GM12874 (cell line): ENCODE measurements around the gene OR8D4.

Experiments
- TF ChIP-seq, protein P1 (sequence below): IDR thresholded peaks from 2 replicates; pipeline ENCODE4 v1.5.1; 2011; ENCODE audit warnings: low read depth, mild to moderate bottlenecking, control low read depth, low read length, moderate library complexity; ENCODE audit not compliant: insufficient read depth

OR8D4 gene

DNA sequence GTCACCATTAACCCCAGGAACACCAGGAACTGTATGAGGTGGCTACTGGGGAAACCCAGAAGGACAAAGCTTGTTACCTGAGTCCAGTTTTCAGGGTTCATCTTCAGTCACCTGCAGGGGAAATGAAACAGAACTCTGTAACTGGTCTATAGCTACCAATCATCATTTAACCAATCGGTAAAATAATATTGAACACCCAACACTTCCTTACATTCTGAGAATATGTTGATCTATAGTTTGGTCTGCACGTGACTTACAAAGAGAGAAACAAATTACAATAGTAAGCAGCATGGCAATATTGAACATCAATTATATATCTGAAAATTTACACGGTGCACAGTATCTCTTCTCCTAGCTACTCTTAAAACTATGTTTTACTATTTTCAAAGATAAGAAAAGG is 41.8 kb downstream of the OR8D4 start, which contains the start of gene OR6T1:
Gene OR6T1 (minus strand): TSS at position 101 of the 400 bp plus-strand sequence. CDS start 0 bp downstream, at position 101.
- TF ChIP-seq, protein P1, sequence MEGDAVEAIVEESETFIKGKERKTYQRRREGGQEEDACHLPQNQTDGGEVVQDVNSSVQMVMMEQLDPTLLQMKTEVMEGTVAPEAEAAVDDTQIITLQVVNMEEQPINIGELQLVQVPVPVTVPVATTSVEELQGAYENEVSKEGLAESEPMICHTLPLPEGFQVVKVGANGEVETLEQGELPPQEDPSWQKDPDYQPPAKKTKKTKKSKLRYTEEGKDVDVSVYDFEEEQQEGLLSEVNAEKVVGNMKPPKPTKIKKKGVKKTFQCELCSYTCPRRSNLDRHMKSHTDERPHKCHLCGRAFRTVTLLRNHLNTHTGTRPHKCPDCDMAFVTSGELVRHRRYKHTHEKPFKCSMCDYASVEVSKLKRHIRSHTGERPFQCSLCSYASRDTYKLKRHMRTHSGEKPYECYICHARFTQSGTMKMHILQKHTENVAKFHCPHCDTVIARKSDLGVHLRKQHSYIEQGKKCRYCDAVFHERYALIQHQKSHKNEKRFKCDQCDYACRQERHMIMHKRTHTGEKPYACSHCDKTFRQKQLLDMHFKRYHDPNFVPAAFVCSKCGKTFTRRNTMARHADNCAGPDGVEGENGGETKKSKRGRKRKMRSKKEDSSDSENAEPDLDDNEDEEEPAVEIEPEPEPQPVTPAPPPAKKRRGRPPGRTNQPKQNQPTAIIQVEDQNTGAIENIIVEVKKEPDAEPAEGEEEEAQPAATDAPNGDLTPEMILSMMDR: no peak

DNA sequence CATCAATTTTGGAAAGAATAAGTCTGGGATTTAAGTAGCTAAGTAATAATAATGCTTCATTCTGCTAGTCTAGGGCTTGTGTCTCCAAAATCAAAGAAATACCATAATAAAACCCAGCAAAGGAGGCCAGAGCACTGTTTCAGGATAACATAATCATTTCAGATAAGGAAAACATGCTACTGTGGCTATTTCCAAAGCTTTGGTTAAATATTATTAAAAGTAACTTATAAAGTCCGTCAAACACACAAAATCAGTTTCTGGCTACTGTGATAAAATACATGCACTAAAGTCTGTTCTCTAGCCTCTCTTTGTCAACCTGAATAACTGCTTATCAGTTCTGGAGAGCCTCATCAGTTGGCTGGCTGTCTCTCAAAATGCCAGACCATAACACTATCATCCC is 43.2 kb downstream of the OR8D4 start:
- TF ChIP-seq, protein P1: no peak

DNA sequence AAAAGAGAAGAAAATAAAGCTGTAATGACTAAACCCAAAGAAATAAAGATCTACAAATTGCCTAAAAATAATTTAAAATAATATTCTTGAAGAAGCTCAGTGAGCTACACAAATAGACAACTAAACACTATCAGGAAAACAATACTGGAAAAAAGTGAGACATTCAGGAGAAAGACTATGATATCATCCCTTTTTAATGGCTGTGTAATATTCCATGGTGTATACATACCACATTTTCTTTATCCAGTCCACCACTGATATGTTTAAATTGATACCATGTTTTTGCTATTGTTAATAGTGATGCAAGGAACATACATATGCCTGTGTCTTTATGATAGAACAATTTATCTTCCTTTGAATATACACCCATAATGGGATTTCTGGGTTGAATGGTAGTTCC is 54.8 kb downstream of the OR8D4 start:
- TF ChIP-seq, protein P1: no peak
